B cell (primary cell): ENCODE results near the gene VTI1A.

Experiments
- EZH2 ChIP-seq: IDR thresholded peaks from 2 replicates; pipeline ENCODE4 v1.6.1; 2012; ENCODE audit warnings: borderline replicate concordance, low read depth, mild to moderate bottlenecking, moderate library complexity, low read length; ENCODE audit not compliant: insufficient read depth, poor library complexity, severe bottlenecking
- TF ChIP-seq, protein P1 (sequence below): fragments of 200-600 bp; IDR thresholded peaks from one replicate; pipeline ENCODE4 v1.8.0; 2022; ENCODE audit warnings: antibody characterized with exemption, mild to moderate bottlenecking

DNA sequence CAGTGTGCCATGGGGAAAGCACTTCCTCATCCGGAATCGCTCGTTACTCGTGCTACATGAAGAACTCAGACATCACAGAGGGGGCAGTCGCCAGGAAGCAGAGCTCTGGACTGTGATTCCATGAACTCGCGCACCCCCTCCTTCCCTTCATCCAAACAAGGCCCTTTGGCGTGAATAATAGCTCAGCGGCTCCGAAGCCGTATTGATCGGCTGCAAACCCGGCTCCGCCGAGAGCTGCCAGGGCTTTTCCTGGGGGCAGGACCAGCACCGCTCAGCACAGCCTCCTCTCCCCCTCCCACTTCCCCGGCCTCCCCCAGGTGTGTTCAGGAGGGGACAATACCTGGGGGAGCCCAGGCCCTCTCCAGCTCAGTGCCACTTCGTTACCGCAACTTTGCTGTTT lies 374.0 kb downstream of the VTI1A start:
- TF ChIP-seq, protein P1, sequence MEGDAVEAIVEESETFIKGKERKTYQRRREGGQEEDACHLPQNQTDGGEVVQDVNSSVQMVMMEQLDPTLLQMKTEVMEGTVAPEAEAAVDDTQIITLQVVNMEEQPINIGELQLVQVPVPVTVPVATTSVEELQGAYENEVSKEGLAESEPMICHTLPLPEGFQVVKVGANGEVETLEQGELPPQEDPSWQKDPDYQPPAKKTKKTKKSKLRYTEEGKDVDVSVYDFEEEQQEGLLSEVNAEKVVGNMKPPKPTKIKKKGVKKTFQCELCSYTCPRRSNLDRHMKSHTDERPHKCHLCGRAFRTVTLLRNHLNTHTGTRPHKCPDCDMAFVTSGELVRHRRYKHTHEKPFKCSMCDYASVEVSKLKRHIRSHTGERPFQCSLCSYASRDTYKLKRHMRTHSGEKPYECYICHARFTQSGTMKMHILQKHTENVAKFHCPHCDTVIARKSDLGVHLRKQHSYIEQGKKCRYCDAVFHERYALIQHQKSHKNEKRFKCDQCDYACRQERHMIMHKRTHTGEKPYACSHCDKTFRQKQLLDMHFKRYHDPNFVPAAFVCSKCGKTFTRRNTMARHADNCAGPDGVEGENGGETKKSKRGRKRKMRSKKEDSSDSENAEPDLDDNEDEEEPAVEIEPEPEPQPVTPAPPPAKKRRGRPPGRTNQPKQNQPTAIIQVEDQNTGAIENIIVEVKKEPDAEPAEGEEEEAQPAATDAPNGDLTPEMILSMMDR: no peak
- no peak for TF ChIP-seq EZH2
